HCT116 (cell line): Measurements from ENCODE around the gene GDAP2. TPM values are rescaled to one million over a fixed set of nuclear protein-coding genes. Genes with fewer than 3 reads are reported as not detected.
A peak's percentile ranks its signal among the peaks of the same experiment; 100 is the strongest.

Experiments
- ATAC-seq: fragments of 200-7000 bp; cut with Tn5 transposase; 2 replicates; pipeline ENCODE4 v1.9.1; 2020; ENCODE audit warnings: mild to moderate bottlenecking, moderate library complexity
- Bru-seq: library from RNA; stranded (reverse); fragments of 400-500 nt; gene quantifications from one replicate; lab custom pipeline; 2021; lab: Mats Ljungman, UMichigan
- BruChase-seq, 2 experiments: library from RNA; stranded (reverse); fragments of 400-500 nt; gene quantifications; one replicate each; lab custom pipeline; 2021; lab: Mats Ljungman, UMichigan
- BruUV-seq: library from RNA; stranded (reverse); fragments of 400-500 nt; replicated peaks from 2 replicates; lab custom pipeline; 2021; lab: Mats Ljungman, UMichigan
- CTCF ChIA-PET: fragments of 300-600 bp; sonication (Branson Sonifier 250); formaldehyde crosslinking; loops from one replicate; lab custom pipeline; 2021; ENCODE audit warnings: antibody characterized with exemption; lab: Charles Lee
- POLR2A ChIA-PET: fragments of 300-600, 350-600 bp; sonication (Branson Sonifier 250); formaldehyde crosslinking; loops from one replicate; lab custom pipeline; 2021; ENCODE audit warnings: antibody characterized with exemption; lab: Charles Lee
- RAD21 ChIA-PET, 2 experiments: fragments of 300-600 bp; sonication (Branson Sonifier 250); formaldehyde crosslinking; loops; one replicate each; lab custom pipeline; 2023; ENCODE audit warnings: low total read pairs in 2 of 2; ENCODE audit not compliant: uncharacterized antibody in 2 of 2, unreplicated experiment in 2 of 2, low non-redundant PET in 1 of 2; lab: Charles Lee
- DNase-seq: peaks from one replicate; pipeline ENCODE4 v3.0.0-alpha.2; 2010; ENCODE audit warnings: low read depth, low spot score
- H2AFZ ChIP-seq: fragments of 200-600 bp; shearing (Covaris generic), sonication (generic); 2 replicates; pipeline ENCODE4 v1.6.1; 2017; ENCODE audit warnings: low read depth, mixed run types, mixed read lengths, antibody characterized with exemption, low read length; ENCODE audit not compliant: poor library complexity, severe bottlenecking
- H3K27ac ChIP-seq: 2 replicates; pipeline ENCODE4 v1.5.1; 2012; ENCODE audit warnings: low read depth, low read length
- H3K27me3 ChIP-seq: fragments of 200-600 bp; sonication (generic); 2 replicates; pipeline ENCODE4 v1.6.1; 2016; ENCODE audit warnings: mixed run types, low read length, mixed read lengths; ENCODE audit not compliant: insufficient read depth
- H3K36me3 ChIP-seq, 2 experiments: fragments of 200-500 bp in 1 of 2; fragments of 200-600 bp in 1 of 2; sonication (Bioruptor generic) in 1 of 2; sonication (generic) in 1 of 2; 2 replicates each; pipeline versions ENCODE4 v1.5.1 to v1.6.1; 2014 to 2016; ENCODE audit warnings: low read length in 2 of 2, inconsistent platforms in 1 of 2, mixed read lengths in 1 of 2, mixed run types in 1 of 2; ENCODE audit not compliant: insufficient read depth in 2 of 2, control insufficient read depth in 1 of 2
- H3K4me1 ChIP-seq, 2 experiments: fragments of 200-600 bp in 1 of 2; sonication (generic) in 1 of 2; 2 replicates each; pipeline versions ENCODE4 v1.5.1 to v1.6.1; 2012 to 2017; ENCODE audit warnings: low read length in 2 of 2, inconsistent platforms in 1 of 2, mild to moderate bottlenecking in 1 of 2, mixed read lengths in 1 of 2, mixed run types in 1 of 2, moderate library complexity in 1 of 2; ENCODE audit not compliant: insufficient read depth in 2 of 2, control insufficient read depth in 1 of 2
- H3K4me2 ChIP-seq: fragments of 200-600 bp; sonication (generic); 2 replicates; pipeline ENCODE4 v1.6.1; 2017; ENCODE audit warnings: mixed run types, low read length, mixed read lengths
- H3K4me3 ChIP-seq, 2 experiments: fragments of 200-600 bp in 1 of 2; sonication (generic) in 1 of 2; replicated peaks in 1 of 2; 2 replicates each; pipeline ENCODE4 v1.5.1; 2011 to 2016; ENCODE audit warnings: low read length in 2 of 2, control low read depth in 1 of 2, low read depth in 1 of 2, mild to moderate bottlenecking in 1 of 2, mixed read lengths in 1 of 2, mixed run types in 1 of 2
- H3K79me2 ChIP-seq: fragments of 200-600 bp; sonication (generic); 2 replicates; pipeline ENCODE4 v1.6.1; 2017; ENCODE audit warnings: mild to moderate bottlenecking, mixed run types, low read length, moderate library complexity, mixed read lengths; ENCODE audit not compliant: insufficient read depth
- H3K9ac ChIP-seq: fragments of 200-600 bp; sonication (generic); 2 replicates; pipeline ENCODE4 v1.6.1; 2016; ENCODE audit warnings: low read length, mixed read lengths
- H3K9me2 ChIP-seq: fragments of 200-600 bp; sonication (generic), shearing (Covaris generic); 2 replicates; pipeline ENCODE4 v1.6.1; 2017; ENCODE audit warnings: mixed run types, mild to moderate bottlenecking, moderate library complexity; ENCODE audit not compliant: insufficient read depth
- H3K9me3 ChIP-seq, 2 experiments: fragments of 200-500 bp in 1 of 2; fragments of 200-600 bp in 1 of 2; sonication (Bioruptor generic) in 1 of 2; sonication (generic) in 1 of 2; 2 replicates each; pipeline ENCODE4 v1.6.1; 2014 to 2017; ENCODE audit warnings: low read length in 2 of 2, mixed read lengths in 2 of 2, inconsistent platforms in 1 of 2, low read depth in 1 of 2, mild to moderate bottlenecking in 1 of 2, mixed run types in 1 of 2, moderate library complexity in 1 of 2; ENCODE audit not compliant: control insufficient read depth in 1 of 2, insufficient read depth in 1 of 2
- H4K20me1 ChIP-seq: fragments of 200-600 bp; sonication (generic), shearing (Covaris generic); 2 replicates; pipeline ENCODE4 v1.6.1; 2017; ENCODE audit warnings: mixed run types, mild to moderate bottlenecking, moderate library complexity; ENCODE audit not compliant: insufficient read depth
- ATF3 ChIP-seq: IDR thresholded peaks from 2 replicates; pipeline ENCODE4 v1.6.1; 2012
- CEBPB ChIP-seq: IDR thresholded peaks from 2 replicates; pipeline ENCODE4 v1.6.1; 2012; ENCODE audit warnings: low read depth
- CTCF ChIP-seq, 3 experiments: fragments of 200-600 bp in 1 of 3; sonication (generic) in 1 of 3; IDR thresholded peaks in 2 of 3; conservative IDR thresholded peaks in 1 of 3; 2 replicates each; pipeline ENCODE4 v1.5.1; 2012 to 2017; ENCODE audit warnings: low read depth in 2 of 3, low read length in 2 of 3, antibody characterized with exemption in 1 of 3, borderline replicate concordance in 1 of 3, control low read depth in 1 of 3, mild to moderate bottlenecking in 1 of 3, mixed read lengths in 1 of 3, mixed run types in 1 of 3, moderate library complexity in 1 of 3; ENCODE audit not compliant: insufficient read depth in 1 of 3
- EGR1 ChIP-seq: IDR thresholded peaks from 2 replicates; pipeline ENCODE4 v1.6.1; 2012; ENCODE audit warnings: low read depth
- ELF1 ChIP-seq: IDR thresholded peaks from 2 replicates; pipeline ENCODE4 v1.6.1; 2012; ENCODE audit warnings: low read depth, borderline replicate concordance
- EZH2phosphoT487 ChIP-seq: fragments of 200-600 bp; IDR thresholded peaks from 2 replicates; pipeline ENCODE4 v1.6.1; 2018; ENCODE audit warnings: antibody characterized with exemption, borderline replicate concordance
- FOSL1 ChIP-seq: IDR thresholded peaks from 2 replicates; pipeline ENCODE4 v1.6.1; 2012; ENCODE audit warnings: low read depth
- JUND ChIP-seq: IDR thresholded peaks from 2 replicates; pipeline ENCODE4 v1.6.1; 2012
- POLR2A ChIP-seq: IDR thresholded peaks from 2 replicates; pipeline ENCODE4 v1.7.0; 2011; ENCODE audit warnings: borderline replicate concordance; ENCODE audit not compliant: insufficient read depth, insufficient read length; ENCODE audit errors: extremely low read depth
- POLR2AphosphoS5 ChIP-seq: IDR thresholded peaks from 2 replicates; pipeline ENCODE4 v1.6.1; 2011; ENCODE audit warnings: mild to moderate bottlenecking, low read depth, low read length, moderate library complexity
- RAD21 ChIP-seq: IDR thresholded peaks from 2 replicates; pipeline ENCODE4 v1.6.1; 2012; ENCODE audit warnings: low read depth, mild to moderate bottlenecking
- SIN3A ChIP-seq: IDR thresholded peaks from 2 replicates; pipeline ENCODE4 v1.6.1; 2012; ENCODE audit warnings: low read depth
- SP1 ChIP-seq: IDR thresholded peaks from 2 replicates; pipeline ENCODE4 v1.6.1; 2012; ENCODE audit warnings: low read depth
- SRF ChIP-seq: IDR thresholded peaks from 2 replicates; pipeline ENCODE4 v1.6.1; 2012; ENCODE audit warnings: low read depth
- YY1 ChIP-seq: IDR thresholded peaks from 2 replicates; pipeline ENCODE4 v1.6.1; 2011; ENCODE audit warnings: low read length, low read depth, moderate library complexity, mild to moderate bottlenecking; ENCODE audit not compliant: insufficient replicate concordance; ENCODE audit errors: extremely low read depth
- ZBTB33 ChIP-seq: IDR thresholded peaks from 2 replicates; pipeline ENCODE4 v1.6.1; 2011; ENCODE audit warnings: mild to moderate bottlenecking, low read length, moderate library complexity; ENCODE audit not compliant: insufficient replicate concordance; ENCODE audit errors: extremely low read depth
- ZFX ChIP-seq: fragments of 450-650 bp; IDR thresholded peaks from 2 replicates; pipeline ENCODE4 v1.6.1; 2017
- ZNF274 ChIP-seq: fragments of 200-500 bp; sonication (Bioruptor generic); IDR thresholded peaks from 2 replicates; pipeline ENCODE4 v1.6.1; 2014; ENCODE audit warnings: mild to moderate bottlenecking, low read depth, low read length, inconsistent platforms
- intact Hi-C: fragments of 100-400 bp; cut with micrococcal nuclease; formaldehyde crosslinking; loops from 2 replicates; pipeline ENCODE4 v1.10.0; 2022
- long read RNA-seq: library from polyadenylated mRNA; unstranded; transcript quantifications from one replicate; pipeline ENCODE4 v2.0.0, GENCODE V29; 2021; ENCODE audit not compliant: unreplicated experiment
- polyA plus RNA-seq: library from polyadenylated mRNA; unstranded; fragments of >200 nt; gene quantifications from 2 replicates; pipeline ENCODE4 v1.2.1, GENCODE V29; 2012; ENCODE audit warnings: missing spikeins
- total RNA-seq: library from RNA; stranded (reverse); gene quantifications from one replicate; pipeline ENCODE4 v1.2.1, GENCODE V29; 2021; ENCODE audit not compliant: unreplicated experiment
- TF ChIP-seq, protein P1 (sequence below): IDR thresholded peaks from 2 replicates; pipeline ENCODE4 v1.6.1; 2012

Gene GDAP2
- total RNA-seq, result 21.4 TPM
- 4.0 and 4.7 TPM in 2 replicates for polyA plus RNA-seq
- percentile 68 among the genes with signal in this experiment for Bru-seq, nascent RNA
- percentile 85 among the genes with signal in this experiment for BruChase-seq, experiment 1, labeled RNA remaining after a 6-hour chase
- percentile 74 among the genes with signal in this experiment for BruChase-seq, experiment 2, labeled RNA remaining after a 2-hour chase
- long read RNA-seq, full-length matches to known transcripts, result 10 of 20 reads
- long read RNA-seq, partial matches to known transcripts, result 2 of 20 reads
- long read RNA-seq, other reads (novel, unspliced or antisense), result 8 of 20 reads

DNA sequence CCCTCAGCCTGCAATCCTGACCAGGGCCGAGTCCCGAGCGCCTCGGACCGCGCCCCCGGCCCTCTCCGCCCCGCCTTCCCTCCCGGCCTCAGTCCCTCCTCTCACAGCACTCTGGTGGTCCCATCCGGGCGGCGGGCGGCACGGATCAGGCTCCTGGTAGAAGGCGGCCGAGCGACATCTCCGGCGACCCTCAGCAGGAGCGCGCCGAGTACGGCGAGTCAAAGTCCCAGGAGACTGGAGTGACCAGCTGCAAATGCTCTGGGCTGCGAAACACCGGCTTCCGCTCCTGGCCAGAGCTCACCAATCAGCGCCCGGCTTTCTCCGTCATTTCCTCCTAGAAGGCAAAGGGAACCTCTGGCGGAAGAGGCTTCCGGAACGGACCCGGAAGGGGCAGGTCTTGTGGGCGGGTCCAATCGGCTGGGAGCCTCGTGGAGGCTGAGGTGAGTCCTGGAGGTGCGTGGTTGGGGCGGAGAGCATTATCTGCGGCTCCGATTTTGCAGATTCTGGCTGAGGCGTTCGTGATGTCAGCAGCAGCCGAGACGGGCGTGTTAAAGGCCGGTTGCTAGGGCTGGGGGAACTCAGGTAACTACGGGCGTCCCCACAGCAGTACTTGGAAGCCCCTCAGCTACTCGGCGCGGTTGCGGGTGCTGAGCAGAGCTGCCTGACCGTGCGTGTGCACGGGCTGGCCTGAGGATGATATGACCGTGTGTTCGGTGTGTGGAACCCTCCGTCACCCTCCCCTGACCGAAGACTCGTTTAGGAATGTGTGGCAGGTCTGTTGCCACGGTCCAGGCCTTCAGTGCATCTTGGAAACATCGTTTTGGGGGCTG is at the start of gene GDAP2, which contains the start of gene WDR3:
TSS of gene GDAP2 (minus strand) at position 279 of the 830 bp plus-strand sequence. CDS start 9,264 bp downstream, outside the sequence.
TSS of gene WDR3 (plus strand) at position 397 of the 830 bp plus-strand sequence. CDS start 3,581 bp downstream, outside the sequence.
- Histone ChIP-seq H3K9me2 (no peaks in the 10 kb centered on the region), H3K4me3 (peak within 1 kb of the TSS; percentile 93 to 99), H3K4me2 (peak within 1 kb of the TSS; percentile 78), H3K27me3 (no peaks in the 10 kb centered on the region), H3K36me3 (peaks cover 11 to 18% of the 10 kb centered on the region in 2 experiments; a peak in 3 of 4 replicates), H3K27ac (peak within 1 kb of the TSS; percentile 57), H3K4me1 (peaks cover 8 to 17% of the 10 kb centered on the region in 2 experiments; a peak in 3 of 4 replicates), H3K9ac (peak within 1 kb of the TSS; percentile 93), H3K79me2 (peaks cover 91% of the 10 kb centered on the region), H3K9me3 (no peaks in the 10 kb centered on the region), H2AFZ (no peak within 1 kb of the TSS), H4K20me1 (peaks cover 15% of the 10 kb centered on the region; the same call in 1 of the 2 replicates)
- ATAC-seq, result peak; percentile 92
- RAD21 ChIA-PET, result no interaction called here
- CTCF ChIA-PET, result interaction anchor here (1.2 kb wide), 1 partner anchor 14 kb away, joined by 4 read pairs; no protein-coding TSS in a partner anchor
- POLR2A ChIA-PET, result interaction anchor here (0.9 to 1.1 kb wide), 2 partner anchors 14 to 869 kb away, joined by 4 read pairs; partner anchors contain the start of gene TTF2
- intact Hi-C loops, result no loop called here
- DNase-seq, result peak; percentile 92
- BruUV-seq, result TSS peak; percentile 54
- no peak for TF ChIP-seq ZBTB33
- no peak for TF ChIP-seq YY1
- TF ChIP-seq EGR1, result no peak
- TF ChIP-seq ELF1, result peak; percentile 85
- TF ChIP-seq SIN3A, result peak; percentile 24; the same call in 1 of the 2 replicates
- TF ChIP-seq SP1, result peak; percentile 64
- TF ChIP-seq ZFX, result peak; percentile 12
- TF ChIP-seq EZH2phosphoT487, result no peak
- no peak for TF ChIP-seq SRF
- peak; percentile 88 for TF ChIP-seq POLR2A
- no peak for TF ChIP-seq JUND
- no peak for TF ChIP-seq FOSL1
- TF ChIP-seq RAD21, result no peak
- no peak for TF ChIP-seq CEBPB
- TF ChIP-seq ATF3, result no peak
- TF ChIP-seq POLR2AphosphoS5, result peak; percentile 85
- TF ChIP-seq, protein P1, sequence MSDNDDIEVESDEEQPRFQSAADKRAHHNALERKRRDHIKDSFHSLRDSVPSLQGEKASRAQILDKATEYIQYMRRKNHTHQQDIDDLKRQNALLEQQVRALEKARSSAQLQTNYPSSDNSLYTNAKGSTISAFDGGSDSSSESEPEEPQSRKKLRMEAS, result peak; percentile 96
- no peak for TF ChIP-seq CTCF (IDR thresholded peaks at IDR 0.05 in 2 of 3, conservative IDR thresholded peaks at IDR 0.05 in 1 of 3; ENCODE audit: borderline replicate concordance in 1 of 3, insufficient read depth in 1 of 3, low read depth in 2 of 3, low read length in 2 of 3)
- no peak for TF ChIP-seq ZNF274
